Hematopoietic multipotent progenitor cell (in vitro differentiated cells): ENCODE results near the gene LMX1B. TPM values are rescaled to one million over a fixed set of nuclear protein-coding genes. Genes with fewer than 3 reads are reported as not detected.

Experiments
- DNase-seq, 3 donors: peaks; one replicate each; pipeline ENCODE4 v3.0.0-alpha.2; 2011 to 2015; ENCODE audit warnings: low read depth in 2 of 3, low spot score in 2 of 3
- total RNA-seq: library from RNA; depleted of rRNA; stranded (reverse); fragments of >200 nt; gene quantifications from one replicate; pipeline ENCODE4 v1.2.3, GENCODE V29; 2012

The LMX1B gene
- total RNA-seq, 1 donor = under 0.01 TPM

DNA sequence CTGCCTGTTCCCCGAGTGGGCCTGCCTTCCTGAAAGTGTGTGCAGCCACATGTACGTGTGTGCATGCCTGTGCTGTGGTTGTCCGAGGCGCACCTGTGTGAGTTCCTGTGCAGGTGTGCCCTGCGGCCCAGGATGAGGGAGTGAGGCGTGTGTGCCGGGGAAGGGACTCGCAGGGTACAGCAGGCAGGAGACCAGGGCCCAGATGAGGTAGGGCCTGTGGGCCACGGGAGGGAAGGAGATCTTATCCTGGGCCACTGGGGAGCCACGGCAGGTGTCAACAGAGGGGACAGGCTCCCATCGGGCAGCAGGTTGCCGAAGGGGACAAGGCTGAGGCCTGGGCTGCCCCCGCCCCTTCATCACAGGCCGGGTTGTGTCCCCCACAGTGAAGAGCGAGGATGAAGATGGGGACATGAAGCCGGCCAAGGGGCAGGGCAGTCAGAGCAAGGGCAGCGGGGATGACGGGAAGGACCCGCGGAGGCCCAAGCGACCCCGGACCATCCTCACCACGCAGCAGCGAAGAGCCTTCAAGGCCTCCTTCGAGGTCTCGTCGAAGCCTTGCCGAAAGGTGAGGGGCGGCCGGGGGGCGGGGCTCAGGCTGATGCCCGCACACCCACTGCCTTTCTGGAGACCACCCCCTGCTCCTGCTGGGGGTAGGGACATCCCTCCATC is 79.2 kb downstream of the LMX1B start:
- no peak for DNase-seq

DNA sequence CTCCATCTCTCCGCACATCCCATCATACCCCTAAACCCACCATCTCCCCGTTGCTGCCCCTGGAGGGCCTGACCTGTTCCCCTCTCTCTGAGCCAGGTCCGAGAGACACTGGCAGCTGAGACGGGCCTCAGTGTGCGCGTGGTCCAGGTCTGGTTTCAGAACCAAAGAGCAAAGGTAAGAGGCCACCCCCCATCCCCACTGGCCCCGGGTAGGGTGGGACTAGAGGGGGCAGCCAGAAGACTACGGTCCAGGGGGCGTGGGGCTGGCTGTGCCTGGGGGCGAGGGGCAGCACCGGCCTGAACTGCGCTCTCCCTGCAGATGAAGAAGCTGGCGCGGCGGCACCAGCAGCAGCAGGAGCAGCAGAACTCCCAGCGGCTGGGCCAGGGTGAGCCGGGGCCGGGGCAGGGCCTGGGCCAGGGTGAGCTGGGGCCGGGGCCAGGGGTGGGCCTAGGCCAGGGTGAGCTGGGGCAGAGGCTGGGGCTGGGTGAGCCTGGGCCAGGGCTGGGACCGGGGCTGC is 79.8 kb downstream of the LMX1B start:
- DNase-seq = no peak

DNA sequence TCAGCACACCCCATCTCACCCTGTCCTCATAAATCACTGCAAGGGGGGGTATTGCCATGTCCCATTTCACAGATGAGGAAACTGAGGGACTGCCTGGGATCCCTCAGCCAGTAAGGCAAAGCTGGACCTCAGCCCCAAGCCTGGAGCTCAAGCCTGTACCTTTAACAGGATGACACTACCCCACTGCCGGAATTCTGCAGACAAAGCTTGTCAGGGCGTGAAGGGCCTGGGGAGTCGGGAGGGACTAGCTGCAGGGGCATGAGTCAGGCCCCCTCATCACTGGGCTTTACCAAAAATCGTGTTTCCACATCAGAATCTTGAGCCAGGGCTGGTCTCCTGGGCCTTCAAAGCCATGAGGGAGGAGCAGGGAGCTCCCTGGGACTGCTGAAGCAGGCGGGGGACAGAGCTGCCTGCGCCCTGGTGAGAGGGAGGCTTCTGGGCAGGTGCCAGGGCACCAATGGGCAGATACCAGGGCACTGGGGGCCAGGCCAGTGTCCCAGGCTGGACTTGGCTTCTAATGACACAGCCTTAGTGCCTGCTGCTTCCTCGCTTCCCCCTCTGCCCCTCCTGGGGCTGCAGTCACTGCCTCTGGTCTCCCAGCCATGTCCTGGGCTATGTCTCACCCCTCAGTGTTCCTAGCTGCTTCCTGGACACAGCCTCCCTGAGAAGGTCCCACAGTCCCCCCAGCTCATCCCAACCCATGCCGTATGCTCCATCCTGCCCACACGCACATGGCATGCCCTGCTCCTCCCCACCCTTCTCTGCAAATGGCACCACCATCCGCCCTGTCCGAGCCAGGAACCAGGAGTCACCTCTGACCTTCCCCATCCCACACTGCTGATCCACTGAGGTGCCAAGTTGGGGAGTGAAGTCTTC is 80.7 kb downstream of the LMX1B start:
- no peak for DNase-seq

GRCh38 chr9:126695186-126695585 is 81.5 kb downstream of the LMX1B start:
- DNase-seq = no peak

- DNase-seq = no peak
Observed at GRCh38 chr9:126695701-126696400, 82.1 kb downstream of the LMX1B start.

DNA sequence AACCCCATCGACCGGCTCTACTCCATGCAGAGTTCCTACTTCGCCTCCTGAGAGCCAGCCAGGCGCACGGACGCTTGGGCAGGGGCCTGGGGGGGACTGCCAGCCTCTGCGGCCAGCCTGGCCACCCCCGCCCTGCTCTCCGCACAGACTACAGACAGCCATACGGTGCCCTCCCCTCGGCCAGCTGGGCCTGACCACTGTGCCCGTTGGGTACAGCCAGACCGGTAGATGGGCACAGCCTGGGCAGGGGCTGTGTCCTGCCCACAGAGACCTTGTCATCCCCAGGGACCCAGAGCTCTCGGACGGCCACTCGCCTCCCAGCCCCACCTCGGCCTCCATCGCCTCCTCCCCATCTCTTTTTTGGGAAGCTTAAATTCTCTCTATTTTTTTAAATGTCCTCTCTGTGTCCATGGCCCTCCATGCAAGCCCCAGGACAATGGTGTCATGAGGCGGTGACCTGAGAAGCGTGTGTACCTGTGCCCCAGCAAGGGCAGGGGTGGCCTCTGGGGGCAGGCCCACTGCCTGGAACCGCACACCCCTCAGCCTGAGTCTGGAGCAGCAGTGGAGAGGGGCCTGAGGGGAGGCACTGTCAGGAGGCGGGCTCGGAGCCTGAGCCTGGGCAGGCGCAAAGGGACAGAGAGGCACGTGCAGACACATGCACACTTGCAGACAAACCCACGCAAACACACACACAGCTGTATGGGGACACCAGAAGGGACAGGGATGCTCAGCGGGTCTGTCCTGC is 82.8 kb downstream of the LMX1B start:
- no peak for DNase-seq

DNA sequence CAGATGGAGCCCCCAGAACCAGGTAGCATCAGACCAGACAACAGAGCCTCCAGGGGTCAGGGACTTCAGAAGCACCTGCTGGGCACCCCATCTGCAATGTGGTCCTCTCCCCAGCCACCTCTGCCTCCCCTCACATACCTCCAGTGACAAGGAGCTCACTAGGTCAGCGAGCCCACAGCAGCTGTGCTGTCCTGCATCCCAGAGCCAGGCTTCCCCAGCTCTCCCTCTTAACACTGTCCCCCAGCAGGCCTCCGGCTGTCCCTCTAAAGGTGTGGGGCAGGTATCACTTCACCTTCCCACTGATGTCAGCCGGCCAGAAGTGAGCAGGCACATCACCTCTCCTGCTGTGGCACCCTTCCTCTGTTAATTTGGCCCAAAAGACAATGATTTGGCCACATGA is 83.6 kb downstream of the LMX1B start:
- no peak for DNase-seq

DNA sequence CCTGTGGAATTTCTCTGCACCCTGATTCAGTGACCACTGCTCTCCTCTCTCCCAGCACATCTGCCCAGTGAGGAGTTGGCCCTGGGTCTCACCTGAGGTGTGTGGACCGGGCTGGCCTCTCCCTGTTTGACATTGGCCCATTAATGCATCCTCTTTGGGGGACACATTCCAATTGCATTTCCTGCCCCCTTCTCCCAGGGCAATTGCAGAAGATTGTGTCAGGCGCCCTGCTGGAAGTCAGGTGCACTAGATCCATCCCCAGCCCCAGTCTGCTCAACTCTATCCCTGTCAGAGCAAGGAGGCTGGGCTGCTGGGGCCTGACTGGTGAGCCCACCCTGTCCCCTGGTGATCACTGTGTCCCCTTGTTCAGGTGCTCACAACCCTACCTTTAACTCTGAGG is 84.5 kb downstream of the LMX1B start:
- DNase-seq = no peak

GRCh38 chr9:126698756-126699155 is 85.0 kb downstream of the LMX1B start:
- DNase-seq = no peak

- DNase-seq = no peak
Observed at GRCh38 chr9:126699401-126699881, 85.7 kb downstream of the LMX1B start.

GRCh38 chr9:126700296-126700695 is 86.6 kb downstream of the LMX1B start:
- no peak for DNase-seq

- DNase-seq = no peak
Observed at GRCh38 chr9:126700903-126701812, 87.4 kb downstream of the LMX1B start.

GRCh38 chr9:126701813-126702140 is 88.0 kb downstream of the LMX1B start:
- no peak for DNase-seq

- DNase-seq = no peak
Observed at GRCh38 chr9:126702151-126703001, 88.6 kb downstream of the LMX1B start.

- DNase-seq = no peak
Observed at GRCh38 chr9:126703002-126703865, 89.5 kb downstream of the LMX1B start.

DNA sequence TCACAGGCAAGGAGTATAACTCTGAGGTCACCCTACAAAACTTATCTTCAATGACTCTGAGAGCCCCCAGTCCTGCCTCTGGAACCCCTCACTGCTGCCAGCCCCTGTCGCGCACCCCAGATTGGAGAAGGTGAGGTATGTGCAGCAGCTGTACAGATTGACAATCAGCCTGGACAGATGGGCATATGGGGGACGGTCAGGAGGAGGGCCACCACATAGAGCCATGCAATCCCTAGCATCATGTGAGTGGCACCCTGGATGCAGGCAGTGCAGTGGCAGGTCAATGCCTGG is 90.1 kb downstream of the LMX1B start:
- no peak for DNase-seq

DNA sequence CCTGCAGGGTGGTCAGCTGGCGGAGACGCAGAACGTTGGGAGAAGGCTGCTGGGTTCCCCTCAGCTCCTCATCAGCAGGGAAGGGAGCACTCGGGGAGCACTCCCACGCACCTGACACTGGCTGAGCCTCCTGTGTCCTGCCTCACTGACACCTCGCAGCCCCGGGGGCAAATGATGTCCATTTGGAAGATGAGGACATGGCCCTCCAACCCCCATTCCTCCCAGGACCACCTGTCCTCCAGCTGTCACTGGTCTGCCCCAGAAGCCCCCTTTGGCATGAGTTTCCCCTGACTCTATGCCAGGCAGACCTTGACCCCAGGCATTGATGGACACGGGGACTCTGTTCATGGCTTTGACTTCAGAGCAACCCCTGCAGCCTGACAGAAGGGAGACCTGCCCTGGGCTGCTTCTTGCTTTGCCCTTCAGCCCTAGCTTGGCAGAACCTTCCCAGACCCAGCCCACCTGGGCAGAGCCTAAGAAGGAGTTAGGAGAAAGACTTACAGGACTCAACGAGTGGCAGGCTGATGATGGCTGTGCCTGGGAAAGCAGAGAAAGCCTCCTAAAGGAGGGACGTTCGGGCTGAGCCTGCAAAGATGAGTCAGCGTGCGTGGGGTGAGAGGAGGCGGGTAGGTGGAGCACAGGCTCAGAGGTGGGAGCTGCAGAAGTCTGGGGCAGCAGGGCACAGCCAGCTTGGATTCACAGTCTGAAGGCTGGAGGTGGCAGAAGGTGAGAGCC is 90.6 kb downstream of the LMX1B start:
- peak in 2 of 3 donors; percentile 52 to 61 for DNase-seq
